GM23338 (cell line): ENCODE measurements around the gene SYT9. TPM values are rescaled to one million over a fixed set of nuclear protein-coding genes. Genes with fewer than 3 reads are reported as not detected.

ENCODE experiments used
- ATAC-seq: fragments of 200-7000 bp; cut with Tn5 transposase; 3 replicates; pipeline ENCODE4 v1.9.1; 2020
- DNase-seq: peaks from one replicate; pipeline ENCODE4 v3.0.0-alpha.2; 2015; ENCODE audit warnings: low spot score
- H2AFZ ChIP-seq: fragments of 200-600 bp; sonication (generic); 2 replicates; pipeline ENCODE4 v1.8.0; 2016; ENCODE audit warnings: antibody characterized with exemption, mild to moderate bottlenecking, moderate library complexity
- H3F3A ChIP-seq: fragments of 200-600 bp; sonication (generic); replicated peaks from 2 replicates; pipeline ENCODE4 v1.8.0; 2017; ENCODE audit warnings: antibody characterized with exemption, mixed run types, low read depth
- H3K27ac ChIP-seq: fragments of 200-600 bp; sonication (generic); 2 replicates; pipeline ENCODE4 v1.6.1; 2016; ENCODE audit warnings: low read depth
- H3K27me3 ChIP-seq: fragments of 200-600 bp; sonication (generic); 2 replicates; pipeline ENCODE4 v1.8.0; 2016; ENCODE audit warnings: mild to moderate bottlenecking, mixed run types, moderate library complexity; ENCODE audit not compliant: insufficient read depth
- H3K36me3 ChIP-seq: fragments of 200-600 bp; sonication (generic); 2 replicates; pipeline ENCODE4 v1.8.0; 2016; ENCODE audit warnings: mild to moderate bottlenecking; ENCODE audit not compliant: insufficient read depth
- H3K4me1 ChIP-seq: fragments of 200-600 bp; sonication (generic); 2 replicates; pipeline ENCODE4 v1.8.0; 2016; ENCODE audit warnings: mild to moderate bottlenecking, moderate library complexity; ENCODE audit not compliant: insufficient read depth
- H3K4me2 ChIP-seq: fragments of 200-600 bp; sonication (generic); 2 replicates; pipeline ENCODE4 v1.7.1; 2017; ENCODE audit warnings: mixed run types
- H3K4me3 ChIP-seq: fragments of 200-600 bp; sonication (generic); 2 replicates; pipeline ENCODE4 v1.6.1; 2016; ENCODE audit warnings: mixed run types
- H3K79me2 ChIP-seq: fragments of 200-600 bp; sonication (generic); replicated peaks from 2 replicates; pipeline ENCODE4 v1.8.0; 2017; ENCODE audit warnings: mild to moderate bottlenecking; ENCODE audit not compliant: insufficient read depth
- H3K9me2 ChIP-seq: fragments of 200-600 bp; sonication (generic); 2 replicates; pipeline ENCODE4 v1.8.0; 2017; ENCODE audit not compliant: insufficient read depth
- H4K20me1 ChIP-seq: fragments of 200-600 bp; sonication (generic); replicated peaks from 2 replicates; pipeline ENCODE4 v1.8.0; 2017; ENCODE audit warnings: mild to moderate bottlenecking; ENCODE audit not compliant: insufficient read depth
- H3K27ac Mint-ChIP-seq: 2 replicates; pipeline ENCODE4 v1.8.0; 2020; ENCODE audit warnings: inconsistent platforms, mild to moderate bottlenecking, moderate library complexity, mixed read lengths
- H3K27me3 Mint-ChIP-seq: 3 replicates; pipeline ENCODE4 v1.8.0; 2022; ENCODE audit warnings: low read depth, mild to moderate bottlenecking, moderate library complexity, mixed read lengths, inconsistent platforms; ENCODE audit not compliant: insufficient read depth, poor library complexity
- H3K36me3 Mint-ChIP-seq: 3 replicates; pipeline ENCODE4 v1.8.0; 2021; ENCODE audit warnings: low read depth, mild to moderate bottlenecking, inconsistent platforms, moderate library complexity, mixed read lengths
- H3K4me1 Mint-ChIP-seq: 3 replicates; pipeline ENCODE4 v1.8.0; 2020; ENCODE audit warnings: mild to moderate bottlenecking, inconsistent platforms, mixed read lengths
- H3K4me3 Mint-ChIP-seq: 3 replicates; pipeline ENCODE4 v1.8.0; 2021; ENCODE audit warnings: moderate library complexity, mild to moderate bottlenecking, inconsistent platforms, mixed read lengths
- H3K9me3 Mint-ChIP-seq: 3 replicates; pipeline ENCODE4 v1.8.0; 2020; ENCODE audit warnings: moderate library complexity, mild to moderate bottlenecking, inconsistent platforms, mixed read lengths
- CREB1 ChIP-seq: fragments of 250-450 bp; sonication (Bioruptor Pico); IDR thresholded peaks from 2 replicates; pipeline ENCODE4 v1.5.0; 2020; ENCODE audit warnings: low read depth, mild to moderate bottlenecking, moderate library complexity
- EZH2 ChIP-seq: fragments of 200-600 bp; sonication (generic); IDR thresholded peaks from one replicate; pipeline ENCODE4 v1.8.0; 2017; ENCODE audit warnings: antibody characterized with exemption, mild to moderate bottlenecking, low read depth; ENCODE audit not compliant: unreplicated experiment
- EZH2phosphoT487 ChIP-seq: fragments of 200-600 bp; sonication (generic); IDR thresholded peaks from one replicate; pipeline ENCODE4 v1.8.1; 2018; ENCODE audit warnings: antibody characterized with exemption; ENCODE audit not compliant: unreplicated experiment
- JUNB ChIP-seq: IDR thresholded peaks from one replicate; pipeline ENCODE4 v1.6.1; 2016; ENCODE audit warnings: antibody characterized with exemption; ENCODE audit not compliant: unreplicated experiment
- NANOG ChIP-seq: IDR thresholded peaks from 2 replicates; pipeline ENCODE4 v1.6.1; 2016; ENCODE audit warnings: antibody characterized with exemption, borderline replicate concordance
- POLR2AphosphoS5 ChIP-seq: IDR thresholded peaks from 2 replicates; pipeline ENCODE4 v1.6.1; 2016; ENCODE audit warnings: antibody characterized with exemption, low read depth
- STAT1 ChIP-seq: IDR thresholded peaks from one replicate; pipeline ENCODE4 v1.6.1; 2016; ENCODE audit warnings: antibody characterized with exemption; ENCODE audit not compliant: unreplicated experiment
- ZNF114 ChIP-seq: fragments of 250-450 bp; sonication (Bioruptor Pico); IDR thresholded peaks from 2 replicates; pipeline ENCODE4 v1.5.0; 2020; ENCODE audit warnings: mild to moderate bottlenecking, moderate library complexity
- ZNF331 ChIP-seq: fragments of 250-450 bp; sonication (Bioruptor Pico); IDR thresholded peaks from 2 replicates; pipeline ENCODE4 v1.5.0; 2020; ENCODE audit warnings: low read depth, mild to moderate bottlenecking, moderate library complexity
- polyA plus RNA-seq: library from polyadenylated mRNA; unstranded; fragments of >200 nt; fragmentation: Nextera tagmentation; extraction: Ambion mirVana; gene quantifications from 2 replicates; pipeline ENCODE4 v1.2.1, GENCODE V29; 2016
- total RNA-seq: library from RNA; depleted of rRNA; stranded (reverse); fragments of >200 nt; shearing (Covaris generic); gene quantifications from 2 replicates; pipeline ENCODE4 v1.2.3, GENCODE V29; 2014
- TF ChIP-seq, protein P1 (sequence below): IDR thresholded peaks from 2 replicates; pipeline ENCODE4 v1.6.1; 2016; ENCODE audit warnings: antibody characterized with exemption
- TF ChIP-seq, protein P2 (sequence below): fragments of 250-450 bp; sonication (Bioruptor Pico); IDR thresholded peaks from 2 replicates; pipeline ENCODE4 v1.5.0; 2020; ENCODE audit warnings: mild to moderate bottlenecking, moderate library complexity
- TF ChIP-seq, protein P3 (sequence below), 2 experiments: fragments of 200-600 bp in 1 of 2; sonication (generic) in 1 of 2; conservative IDR thresholded peaks; 2 replicates each; pipeline versions ENCODE4 v1.5.1 to v1.6.1; 2016 to 2017; ENCODE audit warnings: antibody characterized with exemption in 2 of 2, low read depth in 2 of 2, mild to moderate bottlenecking in 2 of 2, moderate library complexity in 1 of 2
- TF ChIP-seq, protein P4 (sequence below): IDR thresholded peaks from one replicate; pipeline ENCODE4 v1.6.1; 2018; ENCODE audit warnings: antibody characterized with exemption; ENCODE audit not compliant: unreplicated experiment

Gene SYT9
- total and polyA plus RNA-seq, 2 experiments from 2014 or later, result 0.91 to 2.4 TPM

DNA sequence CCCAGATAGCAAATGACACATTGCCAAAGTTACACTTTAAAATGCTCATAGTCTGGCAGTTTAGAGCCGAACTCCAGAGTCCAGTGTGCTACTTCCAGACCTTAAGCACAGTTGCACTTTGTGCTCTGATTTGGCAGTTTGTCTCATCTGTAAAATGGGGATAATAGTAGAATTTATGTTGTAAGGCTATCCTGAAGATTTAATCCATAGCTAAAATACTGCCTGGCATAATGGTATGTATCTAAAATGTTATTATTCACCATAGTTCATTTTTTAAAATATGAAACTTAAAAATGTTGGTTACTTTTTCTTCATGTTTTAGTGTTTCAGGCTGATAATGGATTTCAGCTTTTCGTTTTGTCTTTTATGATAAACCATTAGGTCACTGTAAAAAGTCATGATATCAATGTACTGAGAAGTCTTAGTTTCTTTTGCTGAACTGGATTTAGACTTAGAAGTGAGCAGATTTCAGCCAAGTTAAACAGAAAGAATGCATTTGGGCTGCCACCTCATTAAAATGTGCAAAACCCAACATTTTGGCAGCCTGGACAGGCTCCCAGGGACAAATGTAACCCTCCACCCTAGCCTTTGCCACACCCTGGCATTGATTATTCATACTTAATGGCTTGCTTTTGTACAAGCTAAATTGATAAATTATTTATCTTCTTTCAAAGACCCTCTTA lies 234.5 kb downstream of the SYT9 start:
- DNase-seq (no peak), ATAC-seq (no peak)
- Histone ChIP-seq H3F3A (no peaks in the 10 kb centered on the region), H3K4me3 (no peak overlapping the region), H4K20me1 (no peaks in the 10 kb centered on the region), H3K4me1 (peaks cover 12% of the 10 kb centered on the region), H3K36me3 (no peaks in the 10 kb centered on the region), H3K79me2 (no peaks in the 10 kb centered on the region), H2AFZ (no peak overlapping the region), H3K27ac (no peak overlapping the region), H3K27me3 (no peaks in the 10 kb centered on the region), H3K4me2 (no peak overlapping the region), H3K9me2 (peaks cover 20% of the 10 kb centered on the region)
- no peaks in the 10 kb centered on the region for H3K9me3 Mint-ChIP-seq
- H3K4me3 Mint-ChIP-seq, result no peak overlapping the region
- H3K27ac Mint-ChIP-seq, result no peak overlapping the region
- no peaks in the 10 kb centered on the region for H3K36me3 Mint-ChIP-seq
- H3K4me1 Mint-ChIP-seq, result peaks cover 29% of the 10 kb centered on the region
- TF ChIP-seq CREB1 (CRISPR knock-in tag), result no peak
- TF ChIP-seq, protein P1, sequence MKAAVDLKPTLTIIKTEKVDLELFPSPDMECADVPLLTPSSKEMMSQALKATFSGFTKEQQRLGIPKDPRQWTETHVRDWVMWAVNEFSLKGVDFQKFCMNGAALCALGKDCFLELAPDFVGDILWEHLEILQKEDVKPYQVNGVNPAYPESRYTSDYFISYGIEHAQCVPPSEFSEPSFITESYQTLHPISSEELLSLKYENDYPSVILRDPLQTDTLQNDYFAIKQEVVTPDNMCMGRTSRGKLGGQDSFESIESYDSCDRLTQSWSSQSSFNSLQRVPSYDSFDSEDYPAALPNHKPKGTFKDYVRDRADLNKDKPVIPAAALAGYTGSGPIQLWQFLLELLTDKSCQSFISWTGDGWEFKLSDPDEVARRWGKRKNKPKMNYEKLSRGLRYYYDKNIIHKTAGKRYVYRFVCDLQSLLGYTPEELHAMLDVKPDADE, result no peak
- TF ChIP-seq, protein P2, sequence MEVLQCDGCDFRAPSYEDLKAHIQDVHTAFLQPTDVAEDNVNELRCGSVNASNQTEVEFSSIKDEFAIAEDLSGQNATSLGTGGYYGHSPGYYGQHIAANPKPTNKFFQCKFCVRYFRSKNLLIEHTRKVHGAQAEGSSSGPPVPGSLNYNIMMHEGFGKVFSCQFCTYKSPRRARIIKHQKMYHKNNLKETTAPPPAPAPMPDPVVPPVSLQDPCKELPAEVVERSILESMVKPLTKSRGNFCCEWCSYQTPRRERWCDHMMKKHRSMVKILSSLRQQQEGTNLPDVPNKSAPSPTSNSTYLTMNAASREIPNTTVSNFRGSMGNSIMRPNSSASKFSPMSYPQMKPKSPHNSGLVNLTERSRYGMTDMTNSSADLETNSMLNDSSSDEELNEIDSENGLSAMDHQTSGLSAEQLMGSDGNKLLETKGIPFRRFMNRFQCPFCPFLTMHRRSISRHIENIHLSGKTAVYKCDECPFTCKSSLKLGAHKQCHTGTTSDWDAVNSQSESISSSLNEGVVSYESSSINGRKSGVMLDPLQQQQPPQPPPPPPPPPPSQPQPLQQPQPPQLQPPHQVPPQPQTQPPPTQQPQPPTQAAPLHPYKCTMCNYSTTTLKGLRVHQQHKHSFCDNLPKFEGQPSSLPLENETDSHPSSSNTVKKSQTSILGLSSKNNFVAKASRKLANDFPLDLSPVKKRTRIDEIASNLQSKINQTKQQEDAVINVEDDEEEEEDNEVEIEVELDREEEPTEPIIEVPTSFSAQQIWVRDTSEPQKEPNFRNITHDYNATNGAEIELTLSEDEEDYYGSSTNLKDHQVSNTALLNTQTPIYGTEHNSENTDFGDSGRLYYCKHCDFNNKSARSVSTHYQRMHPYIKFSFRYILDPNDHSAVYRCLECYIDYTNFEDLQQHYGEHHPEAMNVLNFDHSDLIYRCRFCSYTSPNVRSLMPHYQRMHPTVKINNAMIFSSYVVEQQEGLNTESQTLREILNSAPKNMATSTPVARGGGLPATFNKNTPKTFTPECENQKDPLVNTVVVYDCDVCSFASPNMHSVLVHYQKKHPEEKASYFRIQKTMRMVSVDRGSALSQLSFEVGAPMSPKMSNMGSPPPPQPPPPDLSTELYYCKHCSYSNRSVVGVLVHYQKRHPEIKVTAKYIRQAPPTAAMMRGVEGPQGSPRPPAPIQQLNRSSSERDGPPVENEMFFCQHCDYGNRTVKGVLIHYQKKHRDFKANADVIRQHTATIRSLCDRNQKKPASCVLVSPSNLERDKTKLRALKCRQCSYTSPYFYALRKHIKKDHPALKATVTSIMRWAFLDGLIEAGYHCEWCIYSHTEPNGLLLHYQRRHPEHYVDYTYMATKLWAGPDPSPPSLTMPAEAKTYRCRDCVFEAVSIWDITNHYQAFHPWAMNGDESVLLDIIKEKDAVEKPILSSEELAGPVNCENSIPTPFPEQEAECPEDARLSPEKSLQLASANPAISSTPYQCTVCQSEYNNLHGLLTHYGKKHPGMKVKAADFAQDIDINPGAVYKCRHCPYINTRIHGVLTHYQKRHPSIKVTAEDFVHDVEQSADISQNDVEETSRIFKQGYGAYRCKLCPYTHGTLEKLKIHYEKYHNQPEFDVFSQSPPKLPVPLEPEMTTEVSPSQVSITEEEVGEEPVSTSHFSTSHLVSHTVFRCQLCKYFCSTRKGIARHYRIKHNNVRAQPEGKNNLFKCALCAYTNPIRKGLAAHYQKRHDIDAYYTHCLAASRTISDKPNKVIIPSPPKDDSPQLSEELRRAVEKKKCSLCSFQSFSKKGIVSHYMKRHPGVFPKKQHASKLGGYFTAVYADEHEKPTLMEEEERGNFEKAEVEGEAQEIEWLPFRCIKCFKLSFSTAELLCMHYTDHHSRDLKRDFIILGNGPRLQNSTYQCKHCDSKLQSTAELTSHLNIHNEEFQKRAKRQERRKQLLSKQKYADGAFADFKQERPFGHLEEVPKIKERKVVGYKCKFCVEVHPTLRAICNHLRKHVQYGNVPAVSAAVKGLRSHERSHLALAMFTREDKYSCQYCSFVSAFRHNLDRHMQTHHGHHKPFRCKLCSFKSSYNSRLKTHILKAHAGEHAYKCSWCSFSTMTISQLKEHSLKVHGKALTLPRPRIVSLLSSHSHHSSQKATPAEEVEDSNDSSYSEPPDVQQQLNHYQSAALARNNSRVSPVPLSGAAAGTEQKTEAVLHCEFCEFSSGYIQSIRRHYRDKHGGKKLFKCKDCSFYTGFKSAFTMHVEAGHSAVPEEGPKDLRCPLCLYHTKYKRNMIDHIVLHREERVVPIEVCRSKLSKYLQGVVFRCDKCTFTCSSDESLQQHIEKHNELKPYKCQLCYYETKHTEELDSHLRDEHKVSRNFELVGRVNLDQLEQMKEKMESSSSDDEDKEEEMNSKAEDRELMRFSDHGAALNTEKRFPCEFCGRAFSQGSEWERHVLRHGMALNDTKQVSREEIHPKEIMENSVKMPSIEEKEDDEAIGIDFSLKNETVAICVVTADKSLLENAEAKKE (CRISPR knock-in tag), result no peak
- TF ChIP-seq, protein P3, sequence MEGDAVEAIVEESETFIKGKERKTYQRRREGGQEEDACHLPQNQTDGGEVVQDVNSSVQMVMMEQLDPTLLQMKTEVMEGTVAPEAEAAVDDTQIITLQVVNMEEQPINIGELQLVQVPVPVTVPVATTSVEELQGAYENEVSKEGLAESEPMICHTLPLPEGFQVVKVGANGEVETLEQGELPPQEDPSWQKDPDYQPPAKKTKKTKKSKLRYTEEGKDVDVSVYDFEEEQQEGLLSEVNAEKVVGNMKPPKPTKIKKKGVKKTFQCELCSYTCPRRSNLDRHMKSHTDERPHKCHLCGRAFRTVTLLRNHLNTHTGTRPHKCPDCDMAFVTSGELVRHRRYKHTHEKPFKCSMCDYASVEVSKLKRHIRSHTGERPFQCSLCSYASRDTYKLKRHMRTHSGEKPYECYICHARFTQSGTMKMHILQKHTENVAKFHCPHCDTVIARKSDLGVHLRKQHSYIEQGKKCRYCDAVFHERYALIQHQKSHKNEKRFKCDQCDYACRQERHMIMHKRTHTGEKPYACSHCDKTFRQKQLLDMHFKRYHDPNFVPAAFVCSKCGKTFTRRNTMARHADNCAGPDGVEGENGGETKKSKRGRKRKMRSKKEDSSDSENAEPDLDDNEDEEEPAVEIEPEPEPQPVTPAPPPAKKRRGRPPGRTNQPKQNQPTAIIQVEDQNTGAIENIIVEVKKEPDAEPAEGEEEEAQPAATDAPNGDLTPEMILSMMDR (conservative IDR thresholded peaks at IDR 0.05; ENCODE audit: low read depth in 2 of 2), result no peak
- TF ChIP-seq ZNF331 (CRISPR knock-in tag), result no peak
- TF ChIP-seq EZH2, result no peak
- TF ChIP-seq POLR2AphosphoS5, result no peak
- TF ChIP-seq, protein P4, sequence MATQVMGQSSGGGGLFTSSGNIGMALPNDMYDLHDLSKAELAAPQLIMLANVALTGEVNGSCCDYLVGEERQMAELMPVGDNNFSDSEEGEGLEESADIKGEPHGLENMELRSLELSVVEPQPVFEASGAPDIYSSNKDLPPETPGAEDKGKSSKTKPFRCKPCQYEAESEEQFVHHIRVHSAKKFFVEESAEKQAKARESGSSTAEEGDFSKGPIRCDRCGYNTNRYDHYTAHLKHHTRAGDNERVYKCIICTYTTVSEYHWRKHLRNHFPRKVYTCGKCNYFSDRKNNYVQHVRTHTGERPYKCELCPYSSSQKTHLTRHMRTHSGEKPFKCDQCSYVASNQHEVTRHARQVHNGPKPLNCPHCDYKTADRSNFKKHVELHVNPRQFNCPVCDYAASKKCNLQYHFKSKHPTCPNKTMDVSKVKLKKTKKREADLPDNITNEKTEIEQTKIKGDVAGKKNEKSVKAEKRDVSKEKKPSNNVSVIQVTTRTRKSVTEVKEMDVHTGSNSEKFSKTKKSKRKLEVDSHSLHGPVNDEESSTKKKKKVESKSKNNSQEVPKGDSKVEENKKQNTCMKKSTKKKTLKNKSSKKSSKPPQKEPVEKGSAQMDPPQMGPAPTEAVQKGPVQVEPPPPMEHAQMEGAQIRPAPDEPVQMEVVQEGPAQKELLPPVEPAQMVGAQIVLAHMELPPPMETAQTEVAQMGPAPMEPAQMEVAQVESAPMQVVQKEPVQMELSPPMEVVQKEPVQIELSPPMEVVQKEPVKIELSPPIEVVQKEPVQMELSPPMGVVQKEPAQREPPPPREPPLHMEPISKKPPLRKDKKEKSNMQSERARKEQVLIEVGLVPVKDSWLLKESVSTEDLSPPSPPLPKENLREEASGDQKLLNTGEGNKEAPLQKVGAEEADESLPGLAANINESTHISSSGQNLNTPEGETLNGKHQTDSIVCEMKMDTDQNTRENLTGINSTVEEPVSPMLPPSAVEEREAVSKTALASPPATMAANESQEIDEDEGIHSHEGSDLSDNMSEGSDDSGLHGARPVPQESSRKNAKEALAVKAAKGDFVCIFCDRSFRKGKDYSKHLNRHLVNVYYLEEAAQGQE, result no peak
- no peak for TF ChIP-seq STAT1
- TF ChIP-seq NANOG, result no peak
- TF ChIP-seq EZH2phosphoT487, result no peak
- no peak for TF ChIP-seq JUNB
- no peak for TF ChIP-seq ZNF114
- peaks cover 4% of the 10 kb centered on the region for H3K27me3 Mint-ChIP-seq
